HepG2 (cell line): ENCODE measurements around the gene CCT5. TPM values are rescaled to one million over a fixed set of nuclear protein-coding genes. Genes with fewer than 3 reads are reported as not detected.

Experiments used
- ATAC-seq: fragments of 200-7000 bp; cut with Tn5 transposase; 3 replicates; pipeline ENCODE4 v1.9.1; 2020; ENCODE audit warnings: mild to moderate bottlenecking, moderate library complexity
- BruUV-seq: library from RNA; stranded (reverse); fragments of 400-500 nt; replicated peaks from 2 replicates; lab custom pipeline; 2021; lab: Mats Ljungman, UMichigan
- CTCF ChIA-PET: fragments of 300-600 bp; formaldehyde crosslinking; extraction: SDS; loops from one replicate; lab custom pipeline; 2021; ENCODE audit warnings: low total read pairs, inconsistent platforms, low intra/inter-chr PET ratio; lab: Yijun Ruan, JAX
- POLR2A ChIA-PET: fragments of 350-600 bp; sonication (Branson Sonifier 250); formaldehyde crosslinking; loops from one replicate; lab custom pipeline; 2020; ENCODE audit warnings: antibody characterized with exemption, inconsistent platforms; lab: Yijun Ruan, JAX
- DNase-seq: peaks from one replicate; pipeline ENCODE4 v3.0.0-alpha.2; 2015; ENCODE audit warnings: low spot score
- FAIRE-seq: peaks from 3 replicates; lab custom pipeline; 2011; peaks lifted over from hg19 to GRCh38; lab: Jason Lieb, UNC
- H2AFZ ChIP-seq: one replicate; pipeline ENCODE4 v1.6.1; 2011; ENCODE audit warnings: low read length, inconsistent platforms
- H3K27ac ChIP-seq: fragments of 300-600 bp; 3 replicates; pipeline ENCODE4 v1.8.0; 2011; ENCODE audit warnings: mixed run types, mild to moderate bottlenecking, mixed read lengths, low read length, inconsistent platforms; ENCODE audit not compliant: insufficient read depth; ENCODE audit errors: extremely low read length
- H3K27me3 ChIP-seq, 2 experiments: fragments of 200-600 bp in 1 of 2; 2 replicates in 1 of 2; 3 replicates in 1 of 2; pipeline versions ENCODE4 v1.6.0 to v1.8.0; 2011; ENCODE audit warnings: low read length in 2 of 2, mild to moderate bottlenecking in 2 of 2, moderate library complexity in 2 of 2, inconsistent platforms in 1 of 2; ENCODE audit not compliant: insufficient read depth in 2 of 2, control insufficient read depth in 1 of 2
- H3K36me3 ChIP-seq, 2 experiments: fragments of 200-600 bp in 1 of 2; replicated peaks in 1 of 2; 2 replicates in 1 of 2; 3 replicates in 1 of 2; pipeline versions ENCODE4 v1.5.1 to v1.8.0; 2011; ENCODE audit warnings: low read length in 2 of 2, inconsistent platforms in 1 of 2; ENCODE audit not compliant: insufficient read depth in 2 of 2, control insufficient read depth in 1 of 2
- H3K4me1 ChIP-seq: 2 replicates; pipeline ENCODE4 v1.5.1; 2012; ENCODE audit warnings: low read length, inconsistent platforms; ENCODE audit not compliant: insufficient read depth
- H3K4me2 ChIP-seq: 2 replicates; pipeline ENCODE4 v1.6.0; 2011; ENCODE audit warnings: low read depth, low read length, inconsistent platforms
- H3K4me3 ChIP-seq, 3 experiments: fragments of 200-600 bp in 1 of 3; sonication (generic), shearing (Covaris generic) in 1 of 3; replicated peaks in 1 of 3; 2 replicates each; pipeline ENCODE4 v1.5.1; 2011 to 2016; ENCODE audit warnings: low read length in 3 of 3, inconsistent platforms in 2 of 3, low read depth in 2 of 3, mild to moderate bottlenecking in 2 of 3, control low read depth in 1 of 3, mixed read lengths in 1 of 3; ENCODE audit not compliant: insufficient read depth in 1 of 3
- H3K79me2 ChIP-seq: one replicate; pipeline ENCODE4 v1.6.1; 2011; ENCODE audit warnings: low read length, inconsistent platforms; ENCODE audit not compliant: insufficient read depth
- H3K9ac ChIP-seq: 2 replicates; pipeline ENCODE4 v1.6.0; 2011; ENCODE audit warnings: mild to moderate bottlenecking, low read depth, low read length, inconsistent platforms; ENCODE audit not compliant: insufficient read depth
- H3K9me3 ChIP-seq: 2 replicates; pipeline ENCODE4 v1.5.1; 2012; ENCODE audit warnings: mild to moderate bottlenecking, low read length
- H4K20me1 ChIP-seq: 2 replicates; pipeline ENCODE4 v1.6.0; 2011; ENCODE audit warnings: inconsistent platforms, mild to moderate bottlenecking, low read length, moderate library complexity; ENCODE audit not compliant: insufficient read depth
- RORA ChIP-seq: sonication (generic); formaldehyde crosslinking; IDR thresholded peaks from 2 replicates; pipeline ENCODE4 v1.5.0; 2020; ENCODE audit warnings: mild to moderate bottlenecking, missing genetic modification reagents, moderate library complexity
- ZNF235 ChIP-seq: sonication (generic); formaldehyde crosslinking; IDR thresholded peaks from 2 replicates; pipeline ENCODE4 v1.8.1; 2023; ENCODE audit warnings: mild to moderate bottlenecking, missing genetic modification reagents, borderline replicate concordance
- WGBS: methylation state at CpG from one replicate; pipeline ENCODE4 v1.1.6; 2017; ENCODE audit warnings: low lambda C conversion rate; 5-methylcytosine and 5-hydroxymethylcytosine counted together
- in situ Hi-C: cut with HindIII; loops from 2 replicates; pipeline ENCODE4 v1.10.0; 2017; ENCODE audit warnings: low pct_unique_long_range_greater_than_20kb; ENCODE audit not compliant: extremely low pct_ligation_motif_present
- intact Hi-C: fragments of 100-400 bp; cut with micrococcal nuclease; formaldehyde crosslinking; loops from one replicate; pipeline ENCODE4 v1.10.0; 2022; ENCODE audit not compliant: unreplicated experiment
- polyA plus RNA-seq, 8 experiments: library from polyadenylated mRNA; depleted of rRNA in 3 of 8; stranded (reverse) in 7 of 8; unstranded in 1 of 8; fragments of >200 nt; fragmentation: Illumina TruSeq in 4 of 8; extraction: Trizol in 4 of 8; gene quantifications; 2 replicates each; pipeline versions ENCODE4 v1.2.1 to v1.2.3, GENCODE V29; 2011 to 2016; ENCODE audit warnings: low read depth in 4 of 8, missing spikeins in 1 of 8, mixed read lengths in 1 of 8; ENCODE audit not compliant: insufficient read depth in 1 of 8
- total RNA-seq, 5 experiments: library from RNA; depleted of rRNA; stranded (reverse); fragments of >200 nt; fragmentation: Illumina TruSeq; extraction: Trizol; gene quantifications; 2 replicates each; pipeline ENCODE4 v1.2.3, GENCODE V29; 2016; ENCODE audit warnings: low read depth in 1 of 5
- TF ChIP-seq, protein P1 (sequence below): IDR thresholded peaks from 2 replicates; pipeline ENCODE4 v1.6.1; 2016; ENCODE audit warnings: mild to moderate bottlenecking
- TF ChIP-seq, protein P2 (sequence below): sonication (generic); formaldehyde crosslinking; IDR thresholded peaks from 2 replicates; pipeline ENCODE4 v1.4.0; 2020; ENCODE audit warnings: missing genetic modification reagents
- TF ChIP-seq, protein P3 (sequence below): sonication (generic); formaldehyde crosslinking; IDR thresholded peaks from 2 replicates; pipeline ENCODE4 v1.4.0; 2020; ENCODE audit warnings: missing genetic modification reagents, borderline replicate concordance

CCT5 gene
- total and polyA plus RNA-seq, 2 of the 13 experiments (the other 11 are each of a cell fraction or from before 2014, with no cell fraction given) = 319 to 708 TPM

DNA sequence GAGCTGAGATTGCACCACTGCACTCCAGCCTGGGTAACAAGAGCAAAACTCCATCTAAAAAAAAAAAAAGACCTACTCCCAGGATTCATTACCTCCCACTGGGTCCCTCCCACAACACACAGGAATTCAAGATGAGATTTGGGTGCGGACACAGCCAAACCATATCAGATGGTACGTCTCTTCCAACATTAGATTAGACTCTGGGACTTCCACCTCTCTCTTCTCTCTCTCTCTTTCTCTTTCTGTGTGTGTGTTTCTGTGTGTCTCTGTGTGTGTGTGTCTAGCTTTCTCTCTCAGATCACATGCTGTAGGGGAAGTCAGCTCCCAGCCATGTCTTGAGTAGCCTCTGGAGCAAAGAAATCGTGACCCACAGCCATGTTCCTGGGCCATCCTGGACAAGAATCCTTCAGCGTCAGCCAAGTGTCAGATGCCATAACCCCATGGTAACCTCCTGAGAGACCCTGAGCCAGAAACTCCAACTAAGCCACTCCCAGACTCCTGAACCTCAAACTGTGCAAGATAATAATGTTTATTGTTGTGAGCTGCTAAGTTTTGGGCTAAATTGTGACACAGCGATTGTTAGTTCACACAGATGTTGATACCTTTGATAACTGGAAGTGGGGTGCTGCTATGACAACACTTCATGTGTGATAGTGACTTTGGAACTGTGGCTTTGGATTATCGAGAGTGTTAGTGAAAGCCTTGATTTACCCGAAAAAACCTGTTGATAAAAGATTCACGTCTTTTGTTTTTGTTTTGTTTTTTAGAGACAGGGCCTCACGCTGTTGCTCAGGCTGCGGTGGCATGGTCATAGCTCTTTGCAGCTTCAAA lies 61.7 kb downstream of the CCT5 start:
- TF ChIP-seq RORA (CRISPR knock-in tag) (no peak), ZNF235 (CRISPR knock-in tag) (no peak)
- TF ChIP-seq, protein P1, sequence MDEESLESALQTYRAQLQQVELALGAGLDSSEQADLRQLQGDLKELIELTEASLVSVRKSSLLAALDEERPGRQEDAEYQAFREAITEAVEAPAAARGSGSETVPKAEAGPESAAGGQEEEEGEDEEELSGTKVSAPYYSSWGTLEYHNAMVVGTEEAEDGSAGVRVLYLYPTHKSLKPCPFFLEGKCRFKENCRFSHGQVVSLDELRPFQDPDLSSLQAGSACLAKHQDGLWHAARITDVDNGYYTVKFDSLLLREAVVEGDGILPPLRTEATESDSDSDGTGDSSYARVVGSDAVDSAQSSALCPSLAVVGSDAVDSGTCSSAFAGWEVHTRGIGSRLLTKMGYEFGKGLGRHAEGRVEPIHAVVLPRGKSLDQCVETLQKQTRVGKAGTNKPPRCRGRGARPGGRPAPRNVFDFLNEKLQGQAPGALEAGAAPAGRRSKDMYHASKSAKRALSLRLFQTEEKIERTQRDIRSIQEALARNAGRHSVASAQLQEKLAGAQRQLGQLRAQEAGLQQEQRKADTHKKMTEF (CRISPR knock-in tag) = no peak
- TF ChIP-seq, protein P2, sequence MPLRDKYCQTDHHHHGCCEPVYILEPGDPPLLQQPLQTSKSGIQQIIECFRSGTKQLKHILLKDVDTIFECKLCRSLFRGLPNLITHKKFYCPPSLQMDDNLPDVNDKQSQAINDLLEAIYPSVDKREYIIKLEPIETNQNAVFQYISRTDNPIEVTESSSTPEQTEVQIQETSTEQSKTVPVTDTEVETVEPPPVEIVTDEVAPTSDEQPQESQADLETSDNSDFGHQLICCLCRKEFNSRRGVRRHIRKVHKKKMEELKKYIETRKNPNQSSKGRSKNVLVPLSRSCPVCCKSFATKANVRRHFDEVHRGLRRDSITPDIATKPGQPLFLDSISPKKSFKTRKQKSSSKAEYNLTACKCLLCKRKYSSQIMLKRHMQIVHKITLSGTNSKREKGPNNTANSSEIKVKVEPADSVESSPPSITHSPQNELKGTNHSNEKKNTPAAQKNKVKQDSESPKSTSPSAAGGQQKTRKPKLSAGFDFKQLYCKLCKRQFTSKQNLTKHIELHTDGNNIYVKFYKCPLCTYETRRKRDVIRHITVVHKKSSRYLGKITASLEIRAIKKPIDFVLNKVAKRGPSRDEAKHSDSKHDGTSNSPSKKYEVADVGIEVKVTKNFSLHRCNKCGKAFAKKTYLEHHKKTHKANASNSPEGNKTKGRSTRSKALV (CRISPR knock-in tag) = no peak
- TF ChIP-seq, protein P3, sequence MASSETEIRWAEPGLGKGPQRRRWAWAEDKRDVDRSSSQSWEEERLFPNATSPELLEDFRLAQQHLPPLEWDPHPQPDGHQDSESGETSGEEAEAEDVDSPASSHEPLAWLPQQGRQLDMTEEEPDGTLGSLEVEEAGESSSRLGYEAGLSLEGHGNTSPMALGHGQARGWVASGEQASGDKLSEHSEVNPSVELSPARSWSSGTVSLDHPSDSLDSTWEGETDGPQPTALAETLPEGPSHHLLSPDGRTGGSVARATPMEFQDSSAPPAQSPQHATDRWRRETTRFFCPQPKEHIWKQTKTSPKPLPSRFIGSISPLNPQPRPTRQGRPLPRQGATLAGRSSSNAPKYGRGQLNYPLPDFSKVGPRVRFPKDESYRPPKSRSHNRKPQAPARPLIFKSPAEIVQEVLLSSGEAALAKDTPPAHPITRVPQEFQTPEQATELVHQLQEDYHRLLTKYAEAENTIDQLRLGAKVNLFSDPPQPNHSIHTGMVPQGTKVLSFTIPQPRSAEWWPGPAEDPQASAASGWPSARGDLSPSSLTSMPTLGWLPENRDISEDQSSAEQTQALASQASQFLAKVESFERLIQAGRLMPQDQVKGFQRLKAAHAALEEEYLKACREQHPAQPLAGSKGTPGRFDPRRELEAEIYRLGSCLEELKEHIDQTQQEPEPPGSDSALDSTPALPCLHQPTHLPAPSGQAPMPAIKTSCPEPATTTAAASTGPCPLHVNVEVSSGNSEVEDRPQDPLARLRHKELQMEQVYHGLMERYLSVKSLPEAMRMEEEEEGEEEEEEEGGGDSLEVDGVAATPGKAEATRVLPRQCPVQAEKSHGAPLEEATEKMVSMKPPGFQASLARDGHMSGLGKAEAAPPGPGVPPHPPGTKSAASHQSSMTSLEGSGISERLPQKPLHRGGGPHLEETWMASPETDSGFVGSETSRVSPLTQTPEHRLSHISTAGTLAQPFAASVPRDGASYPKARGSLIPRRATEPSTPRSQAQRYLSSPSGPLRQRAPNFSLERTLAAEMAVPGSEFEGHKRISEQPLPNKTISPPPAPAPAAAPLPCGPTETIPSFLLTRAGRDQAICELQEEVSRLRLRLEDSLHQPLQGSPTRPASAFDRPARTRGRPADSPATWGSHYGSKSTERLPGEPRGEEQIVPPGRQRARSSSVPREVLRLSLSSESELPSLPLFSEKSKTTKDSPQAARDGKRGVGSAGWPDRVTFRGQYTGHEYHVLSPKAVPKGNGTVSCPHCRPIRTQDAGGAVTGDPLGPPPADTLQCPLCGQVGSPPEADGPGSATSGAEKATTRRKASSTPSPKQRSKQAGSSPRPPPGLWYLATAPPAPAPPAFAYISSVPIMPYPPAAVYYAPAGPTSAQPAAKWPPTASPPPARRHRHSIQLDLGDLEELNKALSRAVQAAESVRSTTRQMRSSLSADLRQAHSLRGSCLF (CRISPR knock-in tag) = no peak
- in situ Hi-C loops = no loop called here

More for the DNA sequence above, 61.7 kb downstream of the CCT5 start:
- no peak overlapping the region for H3K4me2 ChIP-seq
- H3K27ac ChIP-seq = no peak overlapping the region
- H2AFZ ChIP-seq = no peak overlapping the region
- no peak for DNase-seq
- no peaks in the 10 kb centered on the region for H3K9me3 ChIP-seq
- WGBS = 48% methylated on average over 10 of the region's 10 CpGs
- H3K79me2 ChIP-seq = peaks cover under 1% of the 10 kb centered on the region
- peaks cover 0 to 3% of the 10 kb centered on the region in 2 experiments; a peak in 2 of 5 replicates for H3K27me3 ChIP-seq
- no peaks in the 10 kb centered on the region for H4K20me1 ChIP-seq
- peaks cover 26% of the 10 kb centered on the region for H3K4me1 ChIP-seq
- no peak for ATAC-seq
- intact Hi-C loops = no loop called here
- H3K9ac ChIP-seq = no peak overlapping the region
- CTCF ChIA-PET = no interaction called here
- no TSS peak for BruUV-seq
- FAIRE-seq = no peak
- no peaks in the 10 kb centered on the region for H3K36me3 ChIP-seq
- no peak overlapping the region for H3K4me3 ChIP-seq
- POLR2A ChIA-PET = no interaction called here
